A549 treated with DMSO at 1 μM for 4 hours (cell line): ENCODE results near the gene FOXI1. TPM values are rescaled to one million over a fixed set of nuclear protein-coding genes. Genes with fewer than 3 reads are reported as not detected.

Experiments used
- total RNA-seq: library from RNA; stranded (reverse); fragments of 200-300 nt; extraction: Qiagen RNA extraction; gene quantifications from 5 replicates; pipeline ENCODE4 v1.2.3, GENCODE V29; 2022; ENCODE audit warnings: low read depth

The FOXI1 gene
- total RNA-seq, result not detected in 5 replicates

GRCh38 chr5:170105642-170106611 lies at the start of gene FOXI1:
Gene FOXI1 (plus strand): TSS chr5:170105897. CDS start chr5:170105958, 61 bp downstream.

Other genes with a start within 250 kb of the FOXI1 start
- 0.64 to 1.3 TPM (median 0.95 TPM) in 5 replicates for gene INSYN2B, start 125.4 kb upstream of the FOXI1 start, total RNA-seq
- gene C5orf58, start 127.1 kb downstream of the FOXI1 start, total RNA-seq, result not detected in 5 replicates
- not detected in 5 replicates for gene LCP2, start 191.9 kb downstream of the FOXI1 start, total RNA-seq